ENCODE measurements around the gene RGS21.
"Not testable (repeated sequence)": the region's sequence is repeated elsewhere in the genome, so short reads cannot be mapped to it uniquely, and the experiment has no call there.

Gene RGS21, protein sequence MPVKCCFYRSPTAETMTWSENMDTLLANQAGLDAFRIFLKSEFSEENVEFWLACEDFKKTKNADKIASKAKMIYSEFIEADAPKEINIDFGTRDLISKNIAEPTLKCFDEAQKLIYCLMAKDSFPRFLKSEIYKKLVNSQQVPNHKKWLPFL

DNA sequence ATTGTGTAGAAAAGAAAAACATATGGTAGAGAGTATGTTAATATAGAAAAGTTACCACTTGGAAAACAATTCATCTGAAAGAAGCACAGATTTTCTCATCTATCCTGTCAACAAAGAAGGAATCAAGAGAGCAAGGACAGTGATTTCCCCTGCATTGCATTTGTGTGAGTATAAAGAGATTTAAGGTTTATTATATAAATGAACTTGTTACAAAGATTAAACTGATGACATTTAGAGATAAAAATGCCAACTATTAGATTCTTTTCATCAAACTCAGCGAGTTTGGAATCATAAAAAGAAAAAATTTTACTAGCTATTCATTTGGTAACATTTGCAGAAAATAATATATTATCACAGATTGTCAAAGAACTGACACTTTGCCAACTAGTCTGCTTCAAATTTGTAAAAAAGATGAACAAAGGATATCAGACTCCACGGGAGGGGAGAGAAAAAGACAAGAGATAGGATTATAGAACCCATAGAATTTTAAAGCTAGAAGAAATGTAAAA lies at the start of gene RGS21:
RGS21 (plus strand) TSS at position 51 of the 509 bp plus-strand sequence. CDS start 26,045 bp downstream, outside the sequence.
- no peak for DNase-seq

DNA sequence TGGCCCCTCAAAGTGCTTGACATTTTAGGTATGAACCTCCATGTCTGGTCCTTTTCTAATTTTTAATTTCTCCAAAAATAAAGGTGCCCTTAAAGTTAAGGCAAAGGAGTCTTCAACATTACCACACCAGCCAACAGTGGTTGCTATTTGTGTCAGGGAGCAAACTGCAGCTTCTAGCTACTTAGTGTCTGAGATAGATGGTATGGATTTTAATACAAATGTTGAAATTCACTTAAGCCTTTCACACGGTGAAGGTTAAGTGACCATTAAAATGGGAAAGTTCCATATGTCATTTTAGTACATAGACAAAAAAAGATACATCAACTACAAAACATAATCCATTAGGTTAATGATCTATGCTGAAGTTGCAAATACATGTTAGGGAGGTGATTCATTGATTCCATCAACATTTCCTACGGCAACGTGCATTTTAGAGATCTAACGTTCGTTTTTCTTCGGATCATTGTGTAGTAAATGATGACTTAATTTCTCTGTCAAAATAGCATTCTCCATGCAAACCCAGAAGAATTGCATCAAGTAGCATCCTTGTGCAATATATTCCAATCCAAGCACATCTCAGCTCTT lies 48.2 kb upstream of the RGS21 start:
- DNase-seq: no peak

DNA sequence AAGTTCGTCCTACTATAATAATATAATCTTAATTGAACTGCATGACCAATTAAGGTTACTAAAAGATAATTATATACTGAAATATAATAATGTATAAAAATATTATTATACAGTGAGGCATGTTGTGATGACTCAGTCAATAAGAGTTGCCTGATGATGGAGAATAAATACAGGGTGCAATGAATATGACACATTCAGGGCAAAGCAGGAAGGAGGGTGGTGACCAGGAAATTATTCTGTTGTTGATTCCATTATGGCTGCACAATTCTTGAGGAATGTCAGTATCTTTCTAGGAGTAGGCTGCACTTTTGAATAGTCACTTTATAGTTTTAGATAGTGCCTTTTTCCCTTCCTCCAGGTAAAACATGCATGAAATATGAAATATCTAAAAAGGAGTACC lies 46.4 kb upstream of the RGS21 start:
- DNase-seq: no peak

DNA sequence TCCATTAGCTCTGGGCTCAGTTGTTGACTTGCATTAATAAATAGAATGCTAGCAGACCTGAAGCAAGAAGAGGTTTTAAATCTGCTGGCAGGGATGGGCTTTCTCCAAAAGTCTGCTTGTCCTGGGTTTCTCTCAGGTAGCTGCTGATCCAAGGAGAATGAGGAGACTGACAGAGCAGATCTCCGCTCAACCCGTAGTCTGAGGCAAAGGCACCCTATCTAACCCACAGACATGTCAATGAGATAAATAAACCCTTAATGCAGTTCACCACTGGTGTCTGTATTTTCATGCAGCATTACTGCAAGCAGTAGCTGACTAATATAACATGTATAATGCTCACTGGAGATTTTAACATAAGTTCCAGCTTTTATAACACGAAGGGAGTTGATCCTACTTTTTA lies 44.1 kb upstream of the RGS21 start:
- DNase-seq: no peak

DNA sequence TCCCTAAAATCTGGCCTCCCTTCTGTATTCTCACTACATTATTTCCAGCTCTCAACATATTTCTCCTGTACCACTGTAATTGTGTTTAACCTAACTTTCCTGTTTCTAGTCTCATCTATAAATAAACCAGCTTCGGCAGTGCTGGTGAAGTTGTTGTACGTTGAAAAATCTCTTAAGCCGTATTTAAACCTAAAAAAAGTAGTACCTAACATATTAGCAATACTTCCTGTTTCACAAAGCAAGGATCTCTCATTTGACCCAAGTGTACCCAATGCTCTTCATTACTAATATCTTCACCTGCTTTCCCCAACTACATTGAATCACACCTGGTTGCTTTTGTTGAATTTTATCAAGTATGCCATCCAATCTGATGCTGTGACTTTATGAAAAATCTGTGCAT lies 42.2 kb upstream of the RGS21 start:
- DNase-seq: no peak

DNA sequence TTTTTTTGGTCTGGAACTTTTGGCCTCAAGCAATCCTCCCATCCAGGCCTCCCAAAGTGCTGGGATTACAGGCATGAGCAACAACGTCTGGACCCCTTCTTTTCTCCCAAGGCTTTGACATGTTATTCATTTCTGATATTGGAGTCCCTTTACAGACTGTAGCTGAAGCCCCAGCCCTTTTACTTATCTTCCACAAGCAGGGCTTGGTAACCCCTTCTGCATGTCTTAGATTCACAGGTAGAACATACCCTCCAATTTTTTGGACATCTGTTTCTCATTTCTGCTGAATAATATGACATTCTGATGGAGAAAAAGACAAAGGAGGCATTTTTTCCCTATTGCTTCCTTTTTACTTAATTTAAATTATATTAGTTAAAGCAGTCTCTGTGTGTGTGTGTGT lies 39.2 kb upstream of the RGS21 start:
- no peak for DNase-seq

DNA sequence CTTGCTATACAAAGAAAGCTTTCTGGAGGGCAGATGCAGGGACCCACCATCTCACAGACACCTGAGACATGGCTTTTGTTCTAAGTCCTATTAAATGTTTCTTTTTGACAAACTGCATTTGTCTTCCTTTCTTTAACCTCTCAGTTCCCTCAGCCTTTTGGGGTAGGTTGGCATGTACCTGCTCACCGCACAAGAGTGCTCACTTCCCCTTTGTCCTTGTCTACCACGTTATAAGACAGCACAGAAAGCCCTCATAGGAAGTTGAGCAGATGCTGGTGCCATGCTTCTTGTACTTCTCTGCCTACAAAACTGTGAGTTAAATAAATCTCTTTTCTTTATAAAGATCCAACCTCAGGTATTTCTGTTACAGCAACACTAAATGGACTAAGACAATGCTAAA lies 31.9 kb upstream of the RGS21 start:
- DNase-seq: no peak

DNA sequence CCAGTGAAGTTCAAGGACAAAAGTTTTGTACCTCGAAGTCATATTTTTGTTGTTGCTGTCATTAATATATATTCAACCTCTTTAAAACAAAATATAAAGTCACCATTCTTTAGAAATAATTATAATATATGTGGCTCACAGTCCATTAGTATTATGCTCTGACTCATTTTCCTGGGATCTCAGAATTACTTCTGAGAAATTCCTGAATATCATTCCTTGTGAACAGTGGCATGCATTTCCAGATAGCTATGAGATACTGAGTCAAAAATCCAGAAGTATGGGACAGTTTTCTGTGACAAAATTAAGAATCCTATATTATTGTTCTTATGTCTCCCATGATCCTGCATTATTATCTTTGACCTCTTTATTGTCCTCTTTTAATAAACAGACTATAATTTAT lies 13.8 kb upstream of the RGS21 start:
- no peak for DNase-seq

DNA sequence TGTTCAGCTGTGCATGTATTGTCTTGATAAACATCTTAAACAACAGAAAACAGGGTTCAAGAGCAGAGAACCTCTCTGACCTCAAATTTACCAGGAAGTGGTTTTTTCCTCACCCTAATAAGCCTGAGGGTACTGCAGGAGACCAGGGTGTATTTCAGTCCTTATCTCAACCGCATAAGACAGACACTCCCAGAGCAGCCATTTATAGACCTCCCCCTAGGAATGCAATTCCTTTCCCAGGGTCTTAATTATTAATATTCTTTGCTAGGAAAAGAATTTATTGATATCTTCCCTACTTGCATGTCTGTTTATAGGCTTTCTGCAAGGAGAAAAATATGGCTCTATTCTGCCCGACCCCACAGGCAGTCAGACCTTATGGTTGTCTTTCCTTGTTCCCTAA lies 8.5 kb upstream of the RGS21 start:
- DNase-seq: not testable (repeated sequence)

DNA sequence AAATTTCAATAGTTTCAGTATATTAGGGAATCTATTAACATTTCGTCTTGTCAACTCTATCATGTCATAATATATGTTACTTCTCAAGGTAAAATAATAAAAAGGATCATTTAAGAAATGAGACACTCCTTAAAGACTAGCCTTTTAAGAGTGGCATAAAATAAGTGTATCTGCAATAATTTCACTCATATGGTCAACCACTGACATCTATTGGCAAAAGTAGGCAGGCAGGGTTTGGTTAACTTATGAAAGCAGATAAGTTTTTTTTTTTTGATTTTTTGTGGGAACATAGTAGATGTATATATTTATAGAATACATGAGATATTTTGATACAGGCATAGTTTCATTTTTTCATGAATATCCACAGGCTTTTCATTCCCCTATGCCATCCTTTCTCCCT lies 5.5 kb upstream of the RGS21 start:
- no peak for DNase-seq

DNA sequence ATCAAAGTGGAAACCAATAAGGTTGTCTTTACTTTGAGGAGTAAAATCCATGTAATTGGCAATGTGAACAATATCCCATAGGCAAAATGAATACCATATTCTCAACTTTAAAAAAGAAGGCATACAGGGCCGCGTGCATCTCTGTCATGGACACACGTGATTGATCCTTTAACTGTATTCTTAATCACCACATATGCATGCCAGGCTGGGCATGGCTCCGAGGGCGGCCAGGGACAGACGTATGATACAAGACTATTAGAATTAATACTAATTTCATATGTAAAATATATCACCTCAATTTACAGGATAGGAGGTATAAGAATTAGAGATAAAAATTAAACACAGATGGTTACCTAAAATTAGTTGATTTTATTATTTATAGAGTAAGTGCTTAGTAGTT lies 11.2 kb downstream of the RGS21 start:
- no peak for DNase-seq

DNA sequence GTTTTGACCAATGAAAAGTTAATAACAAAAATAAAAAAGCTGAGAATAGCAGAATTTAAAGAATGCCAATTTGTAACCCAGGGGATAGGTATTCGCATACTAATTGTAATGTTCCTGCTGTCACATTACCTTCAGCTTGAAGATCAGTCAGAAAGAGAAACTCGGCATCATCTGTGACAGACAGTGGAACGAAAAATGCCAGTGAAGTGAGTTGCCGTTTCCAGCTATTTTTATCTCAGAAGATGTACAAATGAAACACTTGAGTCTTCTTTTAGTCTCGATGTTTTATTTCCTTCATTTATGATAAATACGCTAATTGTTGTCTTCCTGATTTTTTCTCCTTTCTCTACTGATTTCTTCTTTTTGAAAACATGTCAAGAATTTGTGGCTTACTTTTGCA lies 26.1 kb downstream of the RGS21 start:
- DNase-seq: no peak

DNA sequence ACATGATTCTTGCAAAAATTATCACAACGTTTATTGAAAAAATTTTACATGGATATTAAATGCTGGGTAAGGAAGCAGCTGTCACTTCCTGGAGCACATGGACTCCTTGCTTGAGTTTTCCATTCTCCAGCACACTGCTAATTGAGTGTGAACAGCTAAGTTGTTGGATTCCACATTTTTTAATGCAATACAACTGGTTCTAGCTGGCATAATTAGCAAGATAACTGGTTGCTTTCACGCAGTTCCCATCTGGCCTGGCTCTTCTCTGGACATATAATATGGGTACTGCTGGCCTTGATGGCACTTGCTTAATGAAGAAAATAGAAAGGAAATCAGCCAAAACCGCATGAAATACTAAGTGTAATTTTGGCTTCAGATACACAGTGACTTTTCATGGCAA lies 26.6 kb downstream of the RGS21 start:
- no peak for DNase-seq

DNA sequence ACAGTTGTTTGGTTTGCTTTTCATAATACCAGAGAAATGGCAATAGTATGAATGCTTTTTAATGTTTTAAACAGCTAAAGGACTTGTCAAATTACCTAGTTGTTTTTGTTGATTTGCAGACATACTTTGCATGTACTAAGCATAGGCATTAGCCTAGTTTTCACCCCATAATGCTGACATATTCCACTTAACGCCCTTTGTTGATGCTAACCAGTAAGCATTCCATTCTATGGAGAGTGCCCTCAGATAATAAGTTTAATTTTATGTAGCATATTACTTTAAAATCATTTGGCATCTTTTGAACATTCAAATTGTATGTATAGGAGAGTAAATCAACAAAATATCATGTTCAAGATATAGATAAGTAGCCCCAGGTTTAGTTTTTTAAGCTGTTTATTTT lies 32.5 kb downstream of the RGS21 start:
- DNase-seq: no peak

DNA sequence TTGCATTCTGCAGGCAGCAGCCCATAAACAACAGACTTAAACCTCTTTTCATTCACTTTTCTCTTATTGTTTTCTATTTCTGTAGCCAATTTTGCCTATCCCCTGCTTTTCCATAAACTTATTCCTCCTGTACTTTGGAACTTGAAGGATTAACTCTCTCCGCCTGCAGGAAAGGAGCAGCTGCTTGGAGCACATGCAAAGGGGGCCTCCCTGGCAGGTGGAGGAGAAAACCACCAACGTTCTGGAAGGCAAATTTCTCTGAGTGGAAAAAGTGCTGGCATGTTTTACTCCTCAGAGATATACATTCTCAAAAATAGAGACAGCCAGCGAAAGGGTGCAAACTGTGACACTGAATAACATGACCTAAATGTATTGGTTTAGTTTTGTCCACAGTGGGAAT lies 33.6 kb downstream of the RGS21 start:
- no peak for DNase-seq

DNA sequence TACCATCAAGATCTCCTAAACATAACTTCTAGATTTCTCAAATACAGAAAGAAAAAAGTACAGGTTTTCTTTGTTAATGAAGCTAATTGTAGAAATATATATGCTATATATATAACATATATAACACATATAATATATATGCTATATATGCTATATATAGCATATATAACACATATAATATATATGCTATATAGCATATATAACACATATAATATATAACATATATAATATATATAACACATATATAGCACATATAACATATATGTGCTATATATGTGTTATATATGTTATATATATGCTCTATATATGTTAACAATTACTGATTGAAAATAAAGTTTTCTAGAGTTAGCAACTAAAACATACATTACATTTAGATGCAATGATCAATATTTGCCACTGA lies 34.8 kb downstream of the RGS21 start:
- DNase-seq: no peak

DNA sequence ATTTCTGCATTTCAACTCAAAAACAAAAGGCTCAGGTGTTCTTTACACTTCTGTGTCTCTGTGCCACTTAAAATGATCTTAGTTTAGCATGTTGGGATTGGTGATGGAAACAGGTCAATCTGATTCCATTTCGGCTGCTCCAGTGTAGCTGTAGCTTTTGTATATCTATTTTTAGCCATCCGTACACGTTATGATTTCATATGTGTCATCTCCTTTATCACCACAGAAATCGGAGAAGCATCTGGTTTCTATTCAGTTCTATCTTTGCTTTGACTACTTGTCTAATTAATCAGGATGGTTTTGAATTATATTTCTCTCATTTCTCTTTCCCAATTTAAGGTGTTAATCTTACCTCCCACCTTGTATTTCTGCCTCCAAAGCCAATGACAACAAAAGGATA lies 41.1 kb downstream of the RGS21 start:
- DNase-seq: no peak

DNA sequence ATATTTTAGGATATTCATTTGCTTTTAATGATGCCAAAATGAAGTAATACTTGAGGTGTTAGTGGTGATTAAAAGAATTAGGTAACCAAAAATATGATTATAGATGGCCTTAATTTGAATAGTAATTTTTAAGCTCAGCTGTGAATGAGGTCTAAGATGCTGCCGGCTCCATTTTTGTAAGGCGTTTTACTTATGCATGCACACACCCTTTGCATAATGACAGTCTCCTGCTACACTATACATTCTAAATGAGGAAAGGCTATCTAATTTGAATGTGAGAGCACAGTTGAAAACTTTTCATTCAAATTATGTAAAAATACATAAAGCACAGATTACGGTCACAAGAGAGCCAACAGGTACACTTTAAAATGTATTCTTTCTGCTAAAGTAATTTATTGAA lies 41.6 kb downstream of the RGS21 start:
- DNase-seq: no peak

DNA sequence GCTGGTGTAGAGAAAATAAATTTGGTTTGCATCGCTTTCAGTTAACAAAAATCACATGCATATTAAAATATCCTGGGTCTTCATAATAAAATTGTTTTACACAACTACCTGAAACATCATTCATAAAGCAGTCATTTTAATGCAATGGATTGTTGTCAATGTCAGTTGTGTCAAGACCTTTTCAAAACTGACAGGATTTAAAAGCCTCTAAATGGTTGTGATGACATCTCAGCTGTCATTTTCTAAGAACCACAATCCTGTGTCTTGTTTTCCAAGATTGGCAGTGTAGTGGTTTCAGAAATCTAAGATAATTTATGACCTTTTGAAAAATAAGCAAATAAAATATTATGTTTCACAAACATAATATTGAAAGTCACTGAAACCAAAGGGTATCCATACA lies 42.0 kb downstream of the RGS21 start:
- no peak for DNase-seq

DNA sequence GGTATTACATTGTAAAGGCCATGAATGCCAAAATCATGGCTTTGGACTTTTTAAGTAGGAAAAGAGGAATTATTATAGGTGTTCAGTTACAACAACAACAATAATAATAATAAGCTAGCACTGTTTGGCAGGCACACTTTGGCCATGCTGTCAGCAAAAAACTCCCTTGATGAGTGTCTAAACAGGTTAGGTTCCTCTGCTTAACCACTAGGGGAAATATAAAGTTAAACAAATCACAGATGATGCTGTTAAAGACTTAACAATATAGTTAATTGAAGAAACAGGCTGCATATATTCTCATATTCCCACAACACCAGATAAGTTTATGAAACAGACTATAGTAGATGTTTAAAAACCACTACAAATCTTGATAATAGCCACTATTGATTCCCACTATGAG lies 46.4 kb downstream of the RGS21 start:
- DNase-seq: no peak

DNA sequence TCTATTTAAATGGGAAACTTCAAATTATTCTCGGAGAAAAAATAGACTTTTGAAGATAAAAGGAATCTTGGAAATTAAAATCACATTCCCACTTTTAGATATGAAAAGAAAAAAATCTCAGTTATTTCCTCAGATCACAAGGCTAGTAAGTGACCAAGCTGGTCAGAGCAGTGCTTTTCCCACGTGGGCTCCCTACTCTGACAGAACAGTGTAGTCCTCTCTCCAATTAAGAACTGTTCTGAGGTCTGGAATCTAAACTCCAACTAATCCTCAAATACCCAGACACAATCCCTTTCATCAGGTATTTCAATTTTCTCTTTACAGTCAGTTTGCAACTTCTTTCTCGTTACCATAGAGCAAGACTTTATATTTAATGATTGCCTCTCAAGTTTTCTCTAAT lies 50.6 kb downstream of the RGS21 start:
- DNase-seq: no peak

DNA sequence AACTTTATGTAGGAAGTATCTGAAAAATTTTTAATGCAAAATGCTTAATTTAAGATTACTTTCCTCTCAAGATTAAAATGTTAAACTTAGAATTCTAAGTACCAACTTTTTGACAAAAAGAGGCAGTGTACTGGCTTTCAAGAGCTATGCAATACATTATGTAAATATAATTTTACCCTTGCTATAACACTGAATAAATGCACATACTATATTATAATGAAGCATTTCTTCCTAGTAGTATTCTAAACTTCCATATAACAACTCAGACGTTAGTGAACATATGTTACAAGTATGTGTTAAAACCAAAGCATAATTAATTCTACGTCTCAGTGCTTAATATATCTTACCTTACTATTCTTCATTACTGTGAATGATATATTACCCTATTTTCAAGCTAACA lies 58.5 kb downstream of the RGS21 start:
- DNase-seq: no peak

DNA sequence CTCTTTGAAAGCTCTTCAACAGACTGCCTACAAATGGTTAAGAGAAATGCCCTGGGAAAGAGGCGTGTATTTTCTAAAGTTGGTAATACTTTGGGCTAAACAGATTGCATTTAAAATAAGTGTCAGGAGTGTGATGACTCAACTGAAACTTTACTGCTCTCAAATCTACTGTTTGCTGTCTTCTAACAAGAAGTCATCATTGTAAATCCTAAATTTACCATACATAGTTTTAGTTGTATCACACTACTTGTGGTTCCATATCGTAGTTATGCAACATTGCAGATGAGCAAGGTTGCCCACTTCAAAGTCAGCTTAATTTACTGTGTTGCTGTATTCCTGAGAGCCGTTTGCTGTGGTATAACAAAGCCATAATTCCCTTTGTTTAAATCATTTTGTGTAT lies 59.6 kb downstream of the RGS21 start:
- DNase-seq: no peak

DNA sequence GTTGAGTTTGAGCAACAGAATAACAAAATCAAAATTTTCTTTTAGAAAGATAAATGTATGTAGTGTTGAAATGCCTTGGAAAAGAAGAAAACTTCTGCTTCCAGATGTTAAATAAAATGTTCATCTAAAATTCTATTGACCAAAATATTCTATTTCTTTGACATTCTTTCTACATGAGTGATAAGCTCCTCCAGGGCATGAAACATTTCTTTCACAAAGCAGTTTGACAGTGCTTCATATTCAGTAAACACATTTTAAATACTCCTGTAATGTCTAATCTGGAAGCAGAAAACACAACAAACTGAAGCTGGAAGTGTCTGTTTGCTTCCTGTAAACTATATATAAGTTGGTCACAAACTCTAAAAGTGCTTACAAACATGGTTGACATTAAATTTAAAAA lies 61.5 kb downstream of the RGS21 start:
- no peak for DNase-seq

DNA sequence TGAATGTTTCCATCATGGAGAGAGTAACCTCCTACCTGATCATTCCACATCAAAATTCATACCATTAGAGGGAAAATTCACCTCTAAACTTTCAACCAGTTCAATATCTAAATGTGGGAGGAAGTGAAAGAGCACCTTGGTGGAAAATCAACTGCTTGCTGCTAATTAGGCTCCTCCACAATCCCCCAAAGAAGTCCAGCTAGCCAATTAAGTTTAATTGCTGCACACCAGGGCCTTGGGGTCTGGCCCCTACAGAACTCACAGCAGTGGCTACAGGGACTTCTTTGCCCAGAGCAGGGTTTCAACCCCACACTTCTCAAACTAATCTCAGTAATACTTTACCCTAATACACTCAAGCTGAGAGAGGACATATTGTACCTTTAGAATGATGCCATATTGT lies 62.1 kb downstream of the RGS21 start:
- no peak for DNase-seq
